ENCODE results near the gene ERVW-1.
"Not testable (repeated sequence)": the region's sequence is repeated elsewhere in the genome, so short reads cannot be mapped to it uniquely, and the experiment has no call there.

Gene ERVW-1

GRCh38 chr7:92466682-92467081 lies 11.1 kb downstream of the ERVW-1 start:
- no peak for DNase-seq

DNA sequence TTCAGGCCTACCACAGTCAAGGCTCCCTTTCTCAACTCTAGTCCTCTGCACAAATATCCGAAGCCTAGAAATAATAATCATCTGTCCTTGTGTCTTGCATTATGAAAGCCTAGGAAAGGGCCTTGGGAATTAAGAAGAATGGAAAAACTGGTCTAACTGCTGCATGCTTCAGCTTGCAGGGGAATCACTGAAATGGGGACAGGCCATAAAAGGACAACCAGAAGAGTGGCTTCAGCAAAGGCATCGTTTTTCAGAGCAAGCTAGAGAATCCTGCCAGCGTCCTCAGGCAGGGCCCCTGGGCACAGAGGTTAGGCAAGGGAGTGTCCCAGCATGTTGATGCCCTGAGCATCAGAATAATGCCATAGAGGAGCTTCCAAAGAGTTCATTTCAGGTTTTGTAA lies 13.2 kb downstream of the ERVW-1 start:
- no peak for DNase-seq

- no peak for DNase-seq
These were observed 15.2 kb downstream of the ERVW-1 start for GRCh38 chr7:92462560-92462959.

GRCh38 chr7:92461027-92462003 lies 16.4 kb downstream of the ERVW-1 start:
- DNase-seq: peak; percentile 22 to 35

- DNase-seq: no peak
These were observed 17.2 kb downstream of the ERVW-1 start for GRCh38 chr7:92460510-92460909.

- no peak for DNase-seq
These were observed 17.6 kb downstream of the ERVW-1 start for GRCh38 chr7:92460109-92460508.

DNA sequence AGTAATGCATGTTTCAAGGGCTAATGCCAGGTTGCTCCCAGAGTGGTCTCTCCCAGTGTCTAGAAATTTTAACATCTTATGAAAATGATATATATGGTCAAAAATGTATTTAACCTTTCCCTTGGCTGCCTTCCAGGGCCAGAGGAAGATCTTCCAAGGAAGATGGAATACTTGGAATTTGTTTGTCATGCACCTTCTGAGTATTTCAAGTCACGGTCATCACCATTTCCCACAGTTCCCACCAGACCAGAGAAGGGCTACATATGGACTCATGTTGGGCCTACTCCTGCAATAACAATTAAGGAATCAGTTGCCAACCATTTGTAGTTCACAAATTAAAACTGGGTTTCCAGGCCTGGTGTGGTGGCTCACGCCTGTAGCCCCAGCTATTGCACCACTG lies 21.5 kb downstream of the ERVW-1 start:
- DNase-seq: no peak

DNA sequence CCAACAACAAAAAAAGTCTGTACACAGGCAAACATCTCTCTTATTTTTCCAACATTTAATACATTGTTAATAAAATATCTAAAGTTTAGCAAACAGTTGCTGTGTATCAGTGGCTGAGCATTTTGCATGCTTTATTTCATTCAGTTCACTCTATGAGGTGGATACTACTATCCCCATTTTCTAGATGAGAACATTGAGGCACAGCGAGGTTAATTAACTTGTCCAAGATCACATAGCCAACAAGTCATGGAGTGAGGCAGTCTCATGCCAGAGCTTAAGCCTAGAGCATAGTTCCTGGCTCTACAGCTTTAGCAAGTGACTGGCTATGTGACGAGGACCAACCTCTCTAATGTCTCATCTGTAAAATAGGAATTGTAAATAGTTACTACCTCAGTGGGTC lies 26.1 kb downstream of the ERVW-1 start:
- no peak for DNase-seq

DNA sequence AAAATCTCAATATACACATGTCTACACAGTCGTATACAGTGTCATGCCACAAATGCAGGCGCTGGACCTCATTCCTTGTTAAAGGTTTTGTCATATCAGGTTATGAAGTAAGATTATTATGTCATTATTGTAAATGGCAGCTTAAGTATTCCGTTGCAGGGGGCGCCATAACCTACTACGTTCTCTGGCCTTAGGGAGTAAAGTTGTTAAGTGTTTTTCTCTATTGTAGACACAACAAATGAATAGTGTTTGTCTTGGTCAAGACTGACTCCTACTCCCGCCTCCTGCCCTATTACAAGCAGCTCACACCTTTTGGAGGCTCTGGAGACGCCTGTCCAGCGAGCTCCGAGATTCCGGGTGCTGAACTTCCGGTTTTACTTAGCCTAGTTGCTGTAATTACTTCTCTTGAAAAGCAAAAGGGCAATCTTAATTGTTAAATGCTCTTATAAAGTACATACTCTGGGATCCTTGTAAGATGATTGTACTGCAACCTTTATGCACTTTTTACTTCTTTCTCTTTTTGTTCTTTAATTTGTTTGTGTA lies 29.5 kb downstream of the ERVW-1 start:
- peak; percentile 42 to 66 for DNase-seq

GRCh38 chr7:92447345-92448204 lies 30.2 kb downstream of the ERVW-1 start, which contains the start of gene GATAD1:
GATAD1 (plus strand) TSS chr7:92447482; CDS start chr7:92447730, 248 bp downstream.
- DNase-seq: peak; percentile 92

DNA sequence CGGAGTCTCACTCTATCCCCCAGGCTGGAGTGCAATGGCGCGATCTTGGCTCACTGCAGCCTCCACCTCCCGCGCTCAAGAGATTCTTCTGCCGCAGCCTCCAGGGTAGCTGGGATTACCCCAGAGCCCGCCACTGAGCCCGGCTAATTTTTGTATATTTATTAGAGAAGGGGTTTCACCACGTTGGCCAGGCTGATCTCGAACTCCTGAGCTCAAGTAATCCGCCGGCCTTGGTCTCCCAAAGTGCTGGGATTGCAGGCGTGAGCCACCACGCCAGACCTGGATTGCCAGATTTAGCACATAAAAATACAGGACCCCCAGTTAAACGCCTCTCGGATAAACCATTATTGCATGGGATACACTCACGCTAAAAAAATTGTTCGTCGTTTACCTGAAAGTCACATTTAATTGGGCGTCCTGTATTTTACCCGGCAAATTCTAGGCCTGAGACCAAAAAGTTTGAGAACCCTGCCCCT lies 30.8 kb downstream of the ERVW-1 start:
- no peak for DNase-seq

DNA sequence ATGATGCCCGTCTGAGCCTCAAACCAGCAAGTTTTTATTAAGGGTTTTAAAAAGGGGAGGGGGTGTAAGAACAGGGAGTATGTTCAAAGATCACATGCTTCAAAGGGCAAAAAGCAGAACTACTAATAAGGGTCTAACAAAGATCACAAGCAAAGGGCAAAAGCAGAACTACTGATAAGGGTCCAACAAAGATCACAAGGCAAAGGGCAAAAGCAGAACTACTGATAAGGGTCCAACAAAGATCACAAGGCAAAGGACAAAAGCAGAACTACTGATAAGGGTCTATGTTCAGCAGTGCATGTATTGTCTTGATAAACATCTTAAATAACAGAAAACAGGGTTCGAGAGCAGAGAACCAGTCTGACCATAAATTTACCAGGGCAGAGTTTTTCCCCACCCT lies 35.0 kb downstream of the ERVW-1 start:
- not testable (repeated sequence) for DNase-seq

DNA sequence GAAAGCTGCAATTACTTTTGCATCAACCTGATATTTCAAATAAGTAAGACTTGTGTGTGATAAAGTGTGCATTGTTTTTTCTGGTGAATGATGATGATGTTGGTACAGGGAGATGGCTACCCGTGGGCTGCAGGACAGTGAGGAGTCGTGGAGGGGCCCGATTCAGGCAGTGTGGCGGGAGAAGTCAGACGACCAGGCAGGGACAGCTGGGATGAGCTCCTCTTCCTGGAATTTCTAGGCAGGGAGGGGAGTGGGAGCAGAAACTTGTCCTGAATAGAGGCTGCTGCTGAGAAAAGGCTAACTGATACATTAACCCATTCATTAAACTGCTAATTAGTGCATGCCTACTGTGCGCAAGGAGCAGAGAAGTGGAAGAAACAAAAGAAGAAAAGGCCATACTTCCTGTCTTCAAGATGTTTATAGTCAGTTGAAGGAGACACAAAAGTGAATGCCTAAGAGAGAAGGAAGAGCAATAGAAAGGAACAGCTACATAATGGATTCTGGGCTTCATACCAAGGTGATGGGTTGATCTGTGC lies 39.7 kb downstream of the ERVW-1 start:
- no peak for DNase-seq

GRCh38 chr7:92436612-92437445 lies 40.9 kb downstream of the ERVW-1 start:
- DNase-seq: no peak

GRCh38 chr7:92435542-92435941 lies 42.2 kb downstream of the ERVW-1 start:
- DNase-seq: no peak

GRCh38 chr7:92433019-92433418 lies 44.7 kb downstream of the ERVW-1 start:
- no peak for DNase-seq

- no peak for DNase-seq
These were observed 45.3 kb downstream of the ERVW-1 start for GRCh38 chr7:92432299-92432946.

DNA sequence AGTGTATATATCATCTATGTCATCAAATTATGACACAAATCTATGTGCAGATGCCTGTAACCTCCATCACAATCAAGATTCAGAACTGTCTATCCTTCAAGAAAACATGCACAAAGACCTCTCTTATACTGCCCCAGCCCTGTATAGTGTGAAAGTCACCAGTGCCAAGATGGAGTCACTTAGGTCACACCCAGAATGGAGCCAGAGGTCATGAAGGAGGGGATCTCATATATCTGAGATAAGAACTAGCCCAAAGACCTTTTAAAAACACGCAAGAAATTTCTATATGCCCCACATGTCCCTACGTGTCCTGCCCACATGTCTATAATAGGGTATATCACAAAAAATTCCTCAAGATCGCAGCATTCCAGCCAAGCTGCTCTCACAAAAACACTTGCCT lies 50.6 kb downstream of the ERVW-1 start:
- DNase-seq: no peak

GRCh38 chr7:92425311-92425947 lies 52.3 kb downstream of the ERVW-1 start:
- no peak for DNase-seq

DNA sequence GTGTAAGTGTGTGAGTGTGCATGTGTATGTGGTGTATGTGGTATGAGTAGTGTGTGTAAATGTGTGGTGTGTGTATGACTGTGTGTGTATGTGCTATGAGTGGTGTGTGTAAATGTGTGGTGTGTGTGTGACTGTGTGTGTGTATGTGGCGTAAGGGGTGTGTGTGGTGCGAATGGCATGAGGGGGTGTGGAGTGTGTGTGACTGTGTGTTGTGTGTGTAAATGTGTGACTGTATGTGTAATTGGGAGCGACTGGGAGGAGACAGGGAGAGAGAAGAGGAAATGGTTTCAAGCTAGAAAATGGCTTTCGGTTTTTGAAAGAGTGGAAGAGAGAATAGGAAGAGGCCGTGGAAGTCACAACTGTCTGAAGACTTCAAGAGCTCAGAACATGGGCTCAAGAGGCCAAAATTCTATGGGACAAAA lies 54.0 kb downstream of the ERVW-1 start:
- no peak for DNase-seq

GRCh38 chr7:92422926-92423325 lies 54.8 kb downstream of the ERVW-1 start:
- DNase-seq: no peak

Data from NCI-H1930 (cell line).